OCI-LY1 (cell line): ENCODE measurements around the gene SLAMF9.

ENCODE experiments used
- H2AFZ ChIP-seq: fragments of 200-600 bp; sonication (generic), shearing (Covaris generic); 2 replicates; pipeline ENCODE4 v1.6.0; 2014; ENCODE audit warnings: antibody characterized with exemption, mild to moderate bottlenecking, low read length
- H3F3A ChIP-seq: fragments of 200-600 bp; sonication (generic), shearing (Covaris generic); 2 replicates; pipeline ENCODE4 v1.6.0; 2014; ENCODE audit warnings: mild to moderate bottlenecking, antibody characterized with exemption, low read length, moderate library complexity; ENCODE audit not compliant: insufficient read depth
- H3K27ac ChIP-seq: fragments of 200-600 bp; sonication (generic); 2 replicates; pipeline ENCODE4 v1.5.1; 2014; ENCODE audit warnings: low read length, mixed run types, mild to moderate bottlenecking, low read depth; ENCODE audit not compliant: poor library complexity, severe bottlenecking
- H3K27me3 ChIP-seq: fragments of 200-600 bp; sonication (generic); 2 replicates; pipeline ENCODE4 v1.6.0; 2014; ENCODE audit warnings: antibody characterized with exemption, mild to moderate bottlenecking, low read length, moderate library complexity; ENCODE audit not compliant: insufficient read depth
- H3K36me3 ChIP-seq: fragments of 200-600 bp; sonication (generic); 2 replicates; pipeline ENCODE4 v1.6.1; 2014; ENCODE audit warnings: mild to moderate bottlenecking, antibody characterized with exemption, low read length, moderate library complexity, mixed read lengths; ENCODE audit not compliant: insufficient read depth
- H3K4me1 ChIP-seq: fragments of 200-600 bp; sonication (generic); 2 replicates; pipeline ENCODE4 v1.5.1; 2014; ENCODE audit warnings: mild to moderate bottlenecking, low read length, moderate library complexity; ENCODE audit not compliant: insufficient read depth, severe bottlenecking
- H3K4me2 ChIP-seq: fragments of 200-600 bp; sonication (generic), shearing (Covaris generic); 2 replicates; pipeline ENCODE4 v1.6.1; 2014; ENCODE audit warnings: low read length
- H3K4me3 ChIP-seq: fragments of 200-600 bp; sonication (generic); 2 replicates; pipeline ENCODE4 v1.5.1; 2014; ENCODE audit warnings: low read length, low read depth, mild to moderate bottlenecking, mixed read lengths; ENCODE audit not compliant: poor library complexity, severe bottlenecking
- H3K79me2 ChIP-seq: fragments of 200-600 bp; shearing (Covaris generic); 2 replicates; pipeline ENCODE4 v1.6.1; 2016; ENCODE audit warnings: mixed run types, low read length, mixed read lengths; ENCODE audit not compliant: insufficient read depth
- H3K9ac ChIP-seq: fragments of 200-600 bp; sonication (generic), shearing (Covaris generic); 2 replicates; pipeline ENCODE4 v1.6.1; 2014; ENCODE audit warnings: mild to moderate bottlenecking, low read length, mixed read lengths
- H3K9me2 ChIP-seq: fragments of 200-600 bp; sonication (generic), shearing (Covaris generic); 2 replicates; pipeline ENCODE4 v1.6.1; 2014; ENCODE audit warnings: low read depth, mild to moderate bottlenecking, low read length, mixed read lengths
- H3K9me3 ChIP-seq: fragments of 200-600 bp; shearing (Covaris generic); 2 replicates; pipeline ENCODE4 v1.6.1; 2014; ENCODE audit warnings: low read length, mixed read lengths
- H4K20me1 ChIP-seq: fragments of 200-600 bp; sonication (generic), shearing (Covaris generic); 2 replicates; pipeline ENCODE4 v1.6.0; 2016; ENCODE audit warnings: mild to moderate bottlenecking, low read length; ENCODE audit not compliant: insufficient read depth
- EZH2 ChIP-seq: fragments of 200-600 bp; sonication (generic), shearing (Covaris generic); IDR thresholded peaks from 2 replicates; pipeline ENCODE4 v1.8.0; 2017; ENCODE audit warnings: borderline replicate concordance, mixed run types, mild to moderate bottlenecking, antibody characterized with exemption, low read length, moderate library complexity, mixed read lengths
- TF ChIP-seq, protein P1 (sequence below): fragments of 200-600 bp; sonication (generic), shearing (Covaris generic); IDR thresholded peaks from 2 replicates; pipeline ENCODE4 v1.5.1; 2017; ENCODE audit warnings: mild to moderate bottlenecking, antibody characterized with exemption, low read length, moderate library complexity, mixed read lengths

The SLAMF9 gene

GRCh38 chr1:159986093-159986492 lies 32.1 kb upstream of the SLAMF9 start:
- Histone ChIP-seq H3K4me3 (no peak overlapping the region), H4K20me1 (no peaks in the 10 kb centered on the region), H2AFZ (no peak overlapping the region), H3K4me2 (no peak overlapping the region), H3K9me3 (no peaks in the 10 kb centered on the region), H3K9ac (no peak overlapping the region), H3K27ac (no peak overlapping the region), H3K4me1 (no peaks in the 10 kb centered on the region), H3K9me2 (no peaks in the 10 kb centered on the region), H3K27me3 (peaks cover 3% of the 10 kb centered on the region; the same call in 1 of the 2 replicates), H3K36me3 (no peaks in the 10 kb centered on the region), H3F3A (no peaks in the 10 kb centered on the region), H3K79me2 (no peaks in the 10 kb centered on the region)
- no peak for TF ChIP-seq EZH2
- TF ChIP-seq, protein P1, sequence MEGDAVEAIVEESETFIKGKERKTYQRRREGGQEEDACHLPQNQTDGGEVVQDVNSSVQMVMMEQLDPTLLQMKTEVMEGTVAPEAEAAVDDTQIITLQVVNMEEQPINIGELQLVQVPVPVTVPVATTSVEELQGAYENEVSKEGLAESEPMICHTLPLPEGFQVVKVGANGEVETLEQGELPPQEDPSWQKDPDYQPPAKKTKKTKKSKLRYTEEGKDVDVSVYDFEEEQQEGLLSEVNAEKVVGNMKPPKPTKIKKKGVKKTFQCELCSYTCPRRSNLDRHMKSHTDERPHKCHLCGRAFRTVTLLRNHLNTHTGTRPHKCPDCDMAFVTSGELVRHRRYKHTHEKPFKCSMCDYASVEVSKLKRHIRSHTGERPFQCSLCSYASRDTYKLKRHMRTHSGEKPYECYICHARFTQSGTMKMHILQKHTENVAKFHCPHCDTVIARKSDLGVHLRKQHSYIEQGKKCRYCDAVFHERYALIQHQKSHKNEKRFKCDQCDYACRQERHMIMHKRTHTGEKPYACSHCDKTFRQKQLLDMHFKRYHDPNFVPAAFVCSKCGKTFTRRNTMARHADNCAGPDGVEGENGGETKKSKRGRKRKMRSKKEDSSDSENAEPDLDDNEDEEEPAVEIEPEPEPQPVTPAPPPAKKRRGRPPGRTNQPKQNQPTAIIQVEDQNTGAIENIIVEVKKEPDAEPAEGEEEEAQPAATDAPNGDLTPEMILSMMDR = no peak

DNA sequence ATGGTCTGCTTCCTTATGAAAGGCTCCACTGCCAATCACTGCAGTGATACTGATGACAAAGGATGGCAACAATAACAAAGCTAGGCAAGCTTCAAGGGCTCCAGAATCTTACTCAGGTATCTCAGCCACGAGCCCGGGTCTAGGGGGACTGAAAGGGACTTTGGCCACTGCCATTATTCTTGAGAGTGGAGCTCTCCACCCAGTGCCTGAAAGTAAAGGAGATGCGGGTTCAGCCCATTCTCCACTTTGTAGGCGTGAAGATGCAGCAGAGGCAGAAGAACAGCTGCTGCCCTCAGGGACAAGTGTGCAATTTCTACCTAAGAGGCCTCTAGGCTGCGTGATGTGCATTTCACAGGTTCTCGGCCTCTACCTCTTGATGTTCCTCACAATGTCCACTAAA lies 31.4 kb upstream of the SLAMF9 start:
- Histone ChIP-seq H3K4me2 (no peak overlapping the region), H3K79me2 (no peaks in the 10 kb centered on the region), H2AFZ (no peak overlapping the region), H3K9me2 (no peaks in the 10 kb centered on the region), H3K27me3 (peaks cover 3% of the 10 kb centered on the region; the same call in 1 of the 2 replicates), H3K27ac (no peak overlapping the region), H3K36me3 (no peaks in the 10 kb centered on the region), H3K9ac (no peak overlapping the region), H3K9me3 (no peaks in the 10 kb centered on the region), H4K20me1 (no peaks in the 10 kb centered on the region), H3K4me3 (no peak overlapping the region), H3F3A (no peaks in the 10 kb centered on the region), H3K4me1 (no peaks in the 10 kb centered on the region)
- TF ChIP-seq EZH2 = no peak
- TF ChIP-seq, protein P1 = no peak

DNA sequence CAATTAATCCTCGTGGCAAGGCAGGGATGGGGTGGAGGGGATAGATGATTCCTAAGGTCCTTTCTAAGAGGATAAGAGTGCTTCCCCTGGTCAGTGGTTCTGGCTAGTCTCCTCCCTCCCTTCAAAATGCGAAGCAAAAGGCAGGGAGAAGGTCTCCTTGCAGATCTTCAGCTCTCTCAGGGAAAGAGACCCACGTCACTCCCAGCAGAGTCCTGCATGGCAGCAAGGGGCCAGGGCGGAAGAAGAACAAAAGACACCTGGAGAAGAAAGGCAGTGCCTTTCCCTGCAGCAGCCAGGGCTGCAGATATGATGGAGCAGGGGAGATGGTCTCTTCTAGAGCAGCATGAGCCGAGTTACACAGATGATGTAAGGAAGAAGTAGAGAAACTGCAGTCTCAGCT lies 29.6 kb upstream of the SLAMF9 start:
- no peaks in the 10 kb centered on the region for H3K9me2 ChIP-seq
- H3K27ac ChIP-seq = no peak overlapping the region
- H3K27me3 ChIP-seq = peaks cover 3% of the 10 kb centered on the region; the same call in 1 of the 2 replicates
- H3F3A ChIP-seq = no peaks in the 10 kb centered on the region
- TF ChIP-seq EZH2 = no peak
- TF ChIP-seq, protein P1 = no peak
- no peak overlapping the region for H2AFZ ChIP-seq
- no peaks in the 10 kb centered on the region for H3K4me1 ChIP-seq
- H3K9ac ChIP-seq = no peak overlapping the region
- no peaks in the 10 kb centered on the region for H3K79me2 ChIP-seq
- no peaks in the 10 kb centered on the region for H3K9me3 ChIP-seq
- H4K20me1 ChIP-seq = no peaks in the 10 kb centered on the region
- H3K4me3 ChIP-seq = no peak overlapping the region
- H3K36me3 ChIP-seq = no peaks in the 10 kb centered on the region
- no peak overlapping the region for H3K4me2 ChIP-seq
